ENCODE measurements around the gene NLE1. TPM values are rescaled to one million over a fixed set of nuclear protein-coding genes. Genes with fewer than 3 reads are reported as not detected.
A peak's percentile ranks its signal among the peaks of the same experiment; 100 is the strongest.

The NLE1 gene
- total and polyA plus RNA-seq, 10 donors = 5.8 to 17.3 (median 11.7) TPM

- no peak for TF ChIP-seq POLR2A (IDR thresholded peaks at IDR 0.05)
- no peak for TF ChIP-seq CTCF (IDR thresholded peaks at IDR 0.05 in 8 of 11, conservative IDR thresholded peaks at IDR 0.05 in 3 of 11)
- no peak for TF ChIP-seq POLR2AphosphoS5 (IDR thresholded peaks at IDR 0.05)
- no peaks in the 10 kb centered on the region for H3K27me3 ChIP-seq (replicated peaks in 1 of 7)
- peaks cover 0 to 6% (median 0%) of the 10 kb centered on the region in 8 donors for H3K9me3 ChIP-seq
- 85 to 99% (median 90%) methylated on average over 4 to 5 of the region's 5 CpGs for WGBS, 5 donors
- H3K27ac ChIP-seq = no peak overlapping the region
- H3K4me1 ChIP-seq = peaks cover 0 to 18% (median 0%) of the 10 kb centered on the region in 6 donors
- intact Hi-C loops (cut with DNase I; ENCODE audit: low total_unique reads) = no loop called here
- DNase-seq = no peak
- H3K4me3 ChIP-seq = no peak overlapping the region
- H3K36me3 ChIP-seq = peaks cover 0 to 97% (median 60%) of the 10 kb centered on the region in 6 donors
These were observed 38.8 kb downstream of the NLE1 start for GRCh38 chr17:35103271-35103670.

GRCh38 chr17:35101725-35102124 lies 40.4 kb downstream of the NLE1 start:
- WGBS, 5 donors = 80 to 85% (median 84%) methylated on average over 2 of the region's 2 CpGs
- H3K9me3 ChIP-seq = peaks cover 0 to 6% (median 0%) of the 10 kb centered on the region in 8 donors
- H3K4me3 ChIP-seq = no peak overlapping the region
- H3K27ac ChIP-seq = no peak overlapping the region
- H3K27me3 ChIP-seq (replicated peaks in 1 of 7) = no peaks in the 10 kb centered on the region
- H3K4me1 ChIP-seq = peaks cover 0 to 18% (median 0%) of the 10 kb centered on the region in 6 donors
- TF ChIP-seq CTCF (IDR thresholded peaks at IDR 0.05 in 8 of 11, conservative IDR thresholded peaks at IDR 0.05 in 3 of 11) (no peak), POLR2A (IDR thresholded peaks at IDR 0.05) (no peak), POLR2AphosphoS5 (IDR thresholded peaks at IDR 0.05) (no peak)
- DNase-seq = no peak
- H3K36me3 ChIP-seq = peaks cover 0 to 92% (median 57%) of the 10 kb centered on the region in 6 donors
- intact Hi-C loops (cut with DNase I; ENCODE audit: low total_unique reads) = no loop called here

GRCh38 chr17:35101036-35101435 lies 41.1 kb downstream of the NLE1 start:
- no peaks in the 10 kb centered on the region for H3K27me3 ChIP-seq (replicated peaks in 1 of 7)
- peaks cover 0 to 86% (median 51%) of the 10 kb centered on the region in 6 donors for H3K36me3 ChIP-seq
- H3K27ac ChIP-seq = peak overlapping the region in 4 of 8 donors; percentile 5 to 36 (median 28)
- intact Hi-C loops (cut with DNase I; ENCODE audit: low total_unique reads) = no loop called here
- TF ChIP-seq CTCF (IDR thresholded peaks at IDR 0.05 in 8 of 11, conservative IDR thresholded peaks at IDR 0.05 in 3 of 11) = no peak
- TF ChIP-seq POLR2AphosphoS5 (IDR thresholded peaks at IDR 0.05) = no peak
- TF ChIP-seq POLR2A (IDR thresholded peaks at IDR 0.05) = no peak
- H3K4me1 ChIP-seq = peaks cover 0 to 18% (median 0%) of the 10 kb centered on the region in 6 donors
- WGBS, 5 donors = 86 to 96% (median 94%) methylated on average over 13 to 14 of the region's 14 CpGs
- peaks cover 0 to 2% (median 0%) of the 10 kb centered on the region in 8 donors for H3K9me3 ChIP-seq
- DNase-seq = no peak
- H3K4me3 ChIP-seq = no peak overlapping the region

- intact Hi-C loops (cut with DNase I; ENCODE audit: low total_unique reads) = no loop called here
- Histone ChIP-seq H3K27ac (peak overlapping the region in 1 of 8 donors; percentile 26), H3K9me3 (no peaks in the 10 kb centered on the region), H3K4me1 (peaks cover 0 to 18% (median 0%) of the 10 kb centered on the region in 6 donors), H3K36me3 (peaks cover 0 to 74% (median 42%) of the 10 kb centered on the region in 6 donors), H3K27me3 (replicated peaks in 1 of 7) (no peaks in the 10 kb centered on the region), H3K4me3 (no peak overlapping the region)
- DNase-seq = no peak
- 64 to 87% (median 72%) methylated on average over 3 of the region's 3 CpGs for WGBS, 5 donors
- no peak for TF ChIP-seq CTCF (IDR thresholded peaks at IDR 0.05 in 8 of 11, conservative IDR thresholded peaks at IDR 0.05 in 3 of 11)
- no peak for TF ChIP-seq POLR2AphosphoS5 (IDR thresholded peaks at IDR 0.05)
- no peak for TF ChIP-seq POLR2A (IDR thresholded peaks at IDR 0.05)
These were observed 42.2 kb downstream of the NLE1 start for GRCh38 chr17:35099908-35100307.

Measured in spleen (tissue), 11 donors.